ENCODE results near the gene CDH23. TPM values are rescaled to one million over a fixed set of nuclear protein-coding genes. Genes with fewer than 3 reads are reported as not detected.

Gene CDH23
- total and polyA plus RNA-seq, 9 of the 15 experiments (the other 6 are each of a cell fraction or from before 2014, with no cell fraction given): 0.18 to 1.2 (median 0.47) TPM

DNA sequence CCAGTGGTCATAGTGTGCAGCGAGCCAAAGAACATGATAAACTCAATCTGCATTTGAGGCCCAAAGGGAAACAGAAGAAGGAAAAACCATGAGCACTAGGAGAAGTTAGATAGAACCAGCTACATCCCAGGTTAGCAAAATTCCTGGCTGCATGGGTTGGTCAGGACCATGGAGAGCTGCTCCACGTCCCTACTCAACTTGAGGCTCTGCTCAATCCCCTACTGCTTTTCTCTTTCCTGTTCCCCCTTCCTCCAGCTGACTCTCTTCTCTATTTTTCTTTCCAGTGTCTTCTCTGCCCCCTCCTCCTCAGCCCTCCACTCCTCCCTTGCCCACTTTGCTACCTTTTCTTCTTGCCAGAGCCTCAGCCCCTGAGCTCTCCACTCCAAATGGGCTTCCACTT is 398.5 kb downstream of the CDH23 start (continued):
- TF ChIP-seq, protein P1, sequence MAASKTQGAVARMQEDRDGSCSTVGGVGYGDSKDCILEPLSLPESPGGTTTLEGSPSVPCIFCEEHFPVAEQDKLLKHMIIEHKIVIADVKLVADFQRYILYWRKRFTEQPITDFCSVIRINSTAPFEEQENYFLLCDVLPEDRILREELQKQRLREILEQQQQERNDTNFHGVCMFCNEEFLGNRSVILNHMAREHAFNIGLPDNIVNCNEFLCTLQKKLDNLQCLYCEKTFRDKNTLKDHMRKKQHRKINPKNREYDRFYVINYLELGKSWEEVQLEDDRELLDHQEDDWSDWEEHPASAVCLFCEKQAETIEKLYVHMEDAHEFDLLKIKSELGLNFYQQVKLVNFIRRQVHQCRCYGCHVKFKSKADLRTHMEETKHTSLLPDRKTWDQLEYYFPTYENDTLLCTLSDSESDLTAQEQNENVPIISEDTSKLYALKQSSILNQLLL (CRISPR knock-in tag; IDR thresholded peaks at IDR 0.05; ENCODE audit: borderline replicate concordance): no peak
- TF ChIP-seq STAT5B (CRISPR knock-in tag; IDR thresholded peaks at IDR 0.05) (no peak), HMG20B (CRISPR knock-in tag; IDR thresholded peaks at IDR 0.05) (no peak), TEAD1 (CRISPR knock-in tag; IDR thresholded peaks at IDR 0.05) (0 out of 4 replicates have a peak, but pooled peaks of 1 of the 2 experiments have one; percentile 64), ZNF134 (CRISPR knock-in tag; conservative IDR thresholded peaks at IDR 0.05) (no peak), POLR2AphosphoS5 (IDR thresholded peaks at IDR 0.05; ENCODE audit: control insufficient read depth, insufficient read depth, low read depth, low read length) (no peak), PPARD (CRISPR knock-in tag; IDR thresholded peaks at IDR 0.05) (no peak), SMC3 (conservative IDR thresholded peaks at IDR 0.05; ENCODE audit: insufficient read depth, low read depth, low read length) (no peak), FUS (optimal IDR thresholded peaks at IDR 0.05; ENCODE audit: low read depth, low read length) (no peak), KLF1 (tag; IDR thresholded peaks at IDR 0.05) (no peak), MAFK (IDR thresholded peaks at IDR 0.05; ENCODE audit: low read length) (no peak), ZNF589 (CRISPR knock-in tag; IDR thresholded peaks at IDR 0.05; ENCODE audit: low read depth) (peak; percentile 35; the same call in 1 of the 2 replicates), CREB1 (IDR thresholded peaks at IDR 0.05) (no peak), CREB1 (CRISPR knock-in tag; IDR thresholded peaks at IDR 0.05) (no peak), LEF1 (IDR thresholded peaks at IDR 0.05) (no peak), ZNF57 (CRISPR knock-in tag; IDR thresholded peaks at IDR 0.05) (no peak), ZNF584 (CRISPR knock-in tag; IDR thresholded peaks at IDR 0.05; ENCODE audit: low read depth) (peak; percentile 82; the same call in 1 of the 2 replicates), NELFE (IDR thresholded peaks at IDR 0.05; ENCODE audit: insufficient read depth, insufficient read length) (no peak)
- TF ChIP-seq, protein P2, sequence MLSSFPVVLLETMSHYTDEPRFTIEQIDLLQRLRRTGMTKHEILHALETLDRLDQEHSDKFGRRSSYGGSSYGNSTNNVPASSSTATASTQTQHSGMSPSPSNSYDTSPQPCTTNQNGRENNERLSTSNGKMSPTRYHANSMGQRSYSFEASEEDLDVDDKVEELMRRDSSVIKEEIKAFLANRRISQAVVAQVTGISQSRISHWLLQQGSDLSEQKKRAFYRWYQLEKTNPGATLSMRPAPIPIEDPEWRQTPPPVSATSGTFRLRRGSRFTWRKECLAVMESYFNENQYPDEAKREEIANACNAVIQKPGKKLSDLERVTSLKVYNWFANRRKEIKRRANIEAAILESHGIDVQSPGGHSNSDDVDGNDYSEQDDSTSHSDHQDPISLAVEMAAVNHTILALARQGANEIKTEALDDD (IDR thresholded peaks at IDR 0.05): 0 out of 2 replicates have a peak, but pooled peaks have one; percentile 16
- TF ChIP-seq, protein P3, sequence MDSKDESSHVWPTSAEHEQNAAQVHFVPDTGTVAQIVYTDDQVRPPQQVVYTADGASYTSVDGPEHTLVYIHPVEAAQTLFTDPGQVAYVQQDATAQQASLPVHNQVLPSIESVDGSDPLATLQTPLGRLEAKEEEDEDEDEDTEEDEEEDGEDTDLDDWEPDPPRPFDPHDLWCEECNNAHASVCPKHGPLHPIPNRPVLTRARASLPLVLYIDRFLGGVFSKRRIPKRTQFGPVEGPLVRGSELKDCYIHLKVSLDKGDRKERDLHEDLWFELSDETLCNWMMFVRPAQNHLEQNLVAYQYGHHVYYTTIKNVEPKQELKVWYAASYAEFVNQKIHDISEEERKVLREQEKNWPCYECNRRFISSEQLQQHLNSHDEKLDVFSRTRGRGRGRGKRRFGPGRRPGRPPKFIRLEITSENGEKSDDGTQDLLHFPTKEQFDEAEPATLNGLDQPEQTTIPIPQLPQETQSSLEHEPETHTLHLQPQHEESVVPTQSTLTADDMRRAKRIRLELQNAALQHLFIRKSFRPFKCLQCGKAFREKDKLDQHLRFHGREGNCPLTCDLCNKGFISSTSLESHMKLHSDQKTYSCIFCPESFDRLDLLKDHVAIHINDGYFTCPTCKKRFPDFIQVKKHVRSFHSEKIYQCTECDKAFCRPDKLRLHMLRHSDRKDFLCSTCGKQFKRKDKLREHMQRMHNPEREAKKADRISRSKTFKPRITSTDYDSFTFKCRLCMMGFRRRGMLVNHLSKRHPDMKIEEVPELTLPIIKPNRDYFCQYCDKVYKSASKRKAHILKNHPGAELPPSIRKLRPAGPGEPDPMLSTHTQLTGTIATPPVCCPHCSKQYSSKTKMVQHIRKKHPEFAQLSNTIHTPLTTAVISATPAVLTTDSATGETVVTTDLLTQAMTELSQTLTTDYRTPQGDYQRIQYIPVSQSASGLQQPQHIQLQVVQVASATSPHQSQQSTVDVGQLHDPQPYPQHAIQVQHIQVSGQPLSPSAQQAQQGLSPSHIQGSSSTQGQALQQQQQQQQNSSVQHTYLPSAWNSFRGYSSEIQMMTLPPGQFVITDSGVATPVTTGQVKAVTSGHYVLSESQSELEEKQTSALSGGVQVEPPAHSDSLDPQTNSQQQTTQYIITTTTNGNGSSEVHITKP (IDR thresholded peaks at IDR 0.05; ENCODE audit: partially characterized antibody): no peak
